CD14-positive monocyte (primary cell): ENCODE measurements around the gene CTDSPL. TPM values are rescaled to one million over a fixed set of nuclear protein-coding genes. Genes with fewer than 3 reads are reported as not detected.
A peak's percentile ranks its signal among the peaks of the same experiment; 100 is the strongest.

Source experiments
- DNase-seq, 3 donors: peaks; one replicate each; pipeline ENCODE4 v3.0.0-alpha.2; 2011 to 2022
- H2AFZ ChIP-seq: 2 replicates; pipeline ENCODE4 v1.6.0; 2012; ENCODE audit warnings: mild to moderate bottlenecking, low read depth, low read length, inconsistent platforms; ENCODE audit not compliant: insufficient read depth, poor library complexity, severe bottlenecking
- H3K27ac ChIP-seq, 2 donors: 1 replicate in 1 of 2; 2 replicates in 1 of 2; pipeline ENCODE4 v1.5.1; 2012 to 2013; ENCODE audit warnings: low read length in 2 of 2, control low read depth in 1 of 2, inconsistent platforms in 1 of 2, low read depth in 1 of 2, mild to moderate bottlenecking in 1 of 2
- H3K27me3 ChIP-seq, 2 donors: one replicate each; pipeline versions ENCODE4 v1.6.0 to v1.6.1; 2011 to 2013; ENCODE audit warnings: low read length in 2 of 2; ENCODE audit not compliant: control insufficient read depth in 2 of 2, insufficient read depth in 2 of 2
- H3K36me3 ChIP-seq, 2 donors: replicated peaks in 1 of 2; 1 replicate in 1 of 2; 2 replicates in 1 of 2; pipeline versions ENCODE4 v1.5.1 to v1.6.1; 2012 to 2013; ENCODE audit warnings: low read length in 2 of 2, control low read depth in 1 of 2, inconsistent platforms in 1 of 2, mild to moderate bottlenecking in 1 of 2; ENCODE audit not compliant: insufficient read depth in 2 of 2, control insufficient read depth in 1 of 2
- H3K4me1 ChIP-seq, 2 donors: 1 replicate in 1 of 2; 2 replicates in 1 of 2; pipeline versions ENCODE4 v1.5.1 to v1.6.1; 2012 to 2013; ENCODE audit warnings: low read length in 2 of 2, control low read depth in 1 of 2, inconsistent platforms in 1 of 2, mild to moderate bottlenecking in 1 of 2, moderate library complexity in 1 of 2; ENCODE audit not compliant: insufficient read depth in 2 of 2, control insufficient read depth in 1 of 2
- H3K4me2 ChIP-seq: replicated peaks from 2 replicates; pipeline ENCODE3; 2012; ENCODE audit warnings: low read length, moderate library complexity, mild to moderate bottlenecking; ENCODE audit not compliant: poor library complexity, severe bottlenecking; ENCODE audit errors: extremely low read depth
- H3K4me3 ChIP-seq, 3 experiments: fragments of 200-600 bp in 1 of 3; sonication (generic) in 1 of 3; replicated peaks in 1 of 3; 1 replicate in 2 of 3; 2 replicates in 1 of 3; pipeline ENCODE4 v1.5.1; 2011 to 2013; ENCODE audit warnings: low read length in 3 of 3, mild to moderate bottlenecking in 3 of 3, control low read depth in 2 of 3, low read depth in 2 of 3, inconsistent platforms in 1 of 3, moderate library complexity in 1 of 3
- H3K79me2 ChIP-seq: 2 replicates; pipeline ENCODE4 v1.6.0; 2012; ENCODE audit warnings: mild to moderate bottlenecking, control low read depth, inconsistent platforms, low read length, moderate library complexity; ENCODE audit not compliant: insufficient read depth
- H3K9ac ChIP-seq: 2 replicates; pipeline ENCODE4 v1.6.0; 2017; ENCODE audit warnings: low read length, mild to moderate bottlenecking; ENCODE audit not compliant: insufficient read depth, poor library complexity, severe bottlenecking
- H3K9me3 ChIP-seq, 2 donors: replicated peaks in 1 of 2; 1 replicate in 1 of 2; 2 replicates in 1 of 2; pipeline versions ENCODE4 v1.5.1 to v1.6.1; 2012 to 2013; ENCODE audit warnings: low read length in 2 of 2, control low read depth in 1 of 2; ENCODE audit not compliant: control insufficient read depth in 1 of 2, insufficient read depth in 1 of 2
- H4K20me1 ChIP-seq: 2 replicates; pipeline ENCODE4 v1.6.0; 2012; ENCODE audit warnings: mild to moderate bottlenecking, low read length, control low read depth, moderate library complexity; ENCODE audit not compliant: insufficient read depth
- H3K27ac Mint-ChIP-seq, 7 donors: one replicate each; pipeline ENCODE4 v1.8.0; 2020; ENCODE audit warnings: mild to moderate bottlenecking in 7 of 7, mixed read lengths in 7 of 7, moderate library complexity in 6 of 7, inconsistent platforms in 2 of 7
- H3K27me3 Mint-ChIP-seq, 3 donors: one replicate each; pipeline ENCODE4 v1.8.0; 2021 to 2022; ENCODE audit warnings: low read depth in 3 of 3, mild to moderate bottlenecking in 3 of 3, mixed read lengths in 3 of 3, moderate library complexity in 3 of 3, inconsistent platforms in 1 of 3
- H3K36me3 Mint-ChIP-seq, 2 donors: one replicate each; pipeline ENCODE4 v1.8.0; 2020; ENCODE audit warnings: mixed read lengths in 2 of 2, inconsistent platforms in 1 of 2, mild to moderate bottlenecking in 1 of 2
- H3K4me1 Mint-ChIP-seq: one replicate; pipeline ENCODE4 v1.8.0; 2020; ENCODE audit warnings: mild to moderate bottlenecking, mixed read lengths
- H3K4me3 Mint-ChIP-seq, 2 donors: one replicate each; pipeline ENCODE4 v1.8.0; 2020; ENCODE audit warnings: mild to moderate bottlenecking in 2 of 2, mixed read lengths in 2 of 2, moderate library complexity in 1 of 2
- H3K9me3 Mint-ChIP-seq, 7 donors: one replicate each; pipeline ENCODE4 v1.8.0; 2020 to 2022; ENCODE audit warnings: mixed read lengths in 7 of 7, mild to moderate bottlenecking in 6 of 7, moderate library complexity in 6 of 7, inconsistent platforms in 2 of 7
- CTCF ChIP-seq: fragments of 200-600 bp; IDR thresholded peaks from one replicate; pipeline ENCODE4 v1.8.0; 2022; ENCODE audit warnings: antibody characterized with exemption, mild to moderate bottlenecking
- WGBS: methylation state at CpG from one replicate; pipeline ENCODE4 v1.1.5; 2013; ENCODE audit warnings: missing lambda C conversion rate; ENCODE audit not compliant: insufficient coverage; 5-methylcytosine and 5-hydroxymethylcytosine counted together
- intact Hi-C, 2 donors: fragments of 100-400 bp; cut with micrococcal nuclease; formaldehyde crosslinking; loops; one replicate each; pipeline versions ENCODE4 v1.15.0 to v1.15.1; 2023
- polyA plus RNA-seq, 3 donors: library from polyadenylated mRNA; depleted of rRNA in 1 of 3; unstranded in 2 of 3; stranded (reverse) in 1 of 3; fragments of 300-500 nt in 2 of 3; fragments of >200 nt in 1 of 3; fragmentation: Illumina TruSeq in 2 of 3; gene quantifications; 1 replicate in 2 of 3; 2 replicates in 1 of 3; pipeline ENCODE4 v1.2.3, GENCODE V29; 2012 to 2021

The CTDSPL gene
- polyA plus RNA-seq, 3 donors: 0.15 to 0.69 (median 0.33) TPM

DNA sequence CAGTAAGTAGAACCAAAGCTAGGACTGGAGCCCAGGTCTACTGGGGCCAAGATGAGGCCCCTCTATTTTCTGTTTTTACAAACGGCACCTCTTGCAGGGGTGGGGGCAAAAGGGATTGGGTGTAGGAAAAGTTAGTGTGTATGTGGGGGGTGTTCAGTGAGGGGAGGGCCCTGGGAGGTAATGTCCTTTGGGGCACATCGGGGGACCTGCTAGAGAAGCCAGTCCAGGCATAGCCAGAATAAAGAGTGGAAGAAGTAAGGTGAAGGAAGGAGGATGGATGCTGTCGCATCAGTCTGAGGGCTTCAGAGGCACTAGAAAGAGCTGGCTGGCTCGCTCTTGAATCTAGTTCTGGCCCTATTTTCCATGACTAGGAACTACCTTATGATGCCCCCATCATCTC is 165.2 kb downstream of the CTDSPL start:
- no peak overlapping the region for H3K27ac Mint-ChIP-seq
- Histone ChIP-seq H3K36me3 (no peaks in the 10 kb centered on the region), H4K20me1 (no peaks in the 10 kb centered on the region), H3K27ac (no peak overlapping the region), H2AFZ (no peak overlapping the region), H3K27me3 (peaks cover 16 to 47% of the 10 kb centered on the region in 2 donors), H3K4me2 (no peak overlapping the region), H3K9me3 (no peaks in the 10 kb centered on the region), H3K4me3 (no peak overlapping the region), H3K4me1 (peaks cover 43 to 47% of the 10 kb centered on the region in 2 donors), H3K79me2 (no peaks in the 10 kb centered on the region), H3K9ac (no peak overlapping the region)
- peaks cover 40% of the 10 kb centered on the region for H3K4me1 Mint-ChIP-seq
- no peak for DNase-seq
- H3K27me3 Mint-ChIP-seq: peaks cover 43 to 51% (median 44%) of the 10 kb centered on the region in 3 donors
- intact Hi-C loops: no loop called here
- TF ChIP-seq CTCF: no peak
- 44% methylated on average over 2 of the region's 4 CpGs for WGBS
- peak overlapping the region in 1 of 2 donors; percentile 78 for H3K4me3 Mint-ChIP-seq
- H3K36me3 Mint-ChIP-seq: peaks cover 9 to 18% of the 10 kb centered on the region in 2 donors
- H3K9me3 Mint-ChIP-seq: peaks cover 0 to 9% (median 0%) of the 10 kb centered on the region in 7 donors

- H3K9ac ChIP-seq: no peak overlapping the region
- H3K27me3 Mint-ChIP-seq: peaks cover 46 to 56% (median 49%) of the 10 kb centered on the region in 3 donors
- H3K4me1 ChIP-seq: peaks cover 43 to 47% of the 10 kb centered on the region in 2 donors
- H4K20me1 ChIP-seq: no peaks in the 10 kb centered on the region
- intact Hi-C loops: no loop called here
- no peak overlapping the region for H3K4me2 ChIP-seq
- peaks cover 9 to 18% of the 10 kb centered on the region in 2 donors for H3K36me3 Mint-ChIP-seq
- TF ChIP-seq CTCF: no peak
- no peaks in the 10 kb centered on the region for H3K79me2 ChIP-seq
- peaks cover 0 to 9% (median 0%) of the 10 kb centered on the region in 7 donors for H3K9me3 Mint-ChIP-seq
- no peak overlapping the region for H3K27ac ChIP-seq
- no peaks in the 10 kb centered on the region for H3K36me3 ChIP-seq
- no peak overlapping the region for H3K27ac Mint-ChIP-seq
- peaks cover 16 to 55% of the 10 kb centered on the region in 2 donors for H3K27me3 ChIP-seq
- peaks cover 42% of the 10 kb centered on the region for H3K4me1 Mint-ChIP-seq
- peak in 1 of 3 donors; percentile 3 for DNase-seq
- 100% methylated on average over 3 of the region's 6 CpGs for WGBS
- H3K4me3 ChIP-seq: no peak overlapping the region
- no peak overlapping the region for H2AFZ ChIP-seq
- no peaks in the 10 kb centered on the region for H3K9me3 ChIP-seq
- peak overlapping the region in 1 of 2 donors; percentile 78 for H3K4me3 Mint-ChIP-seq
Measured at GRCh38 chr3:38027466-38028465, 166.1 kb downstream of the CTDSPL start.
